GM13976 (cell line): Measurements from ENCODE around the gene AEN.

Experiments used
- DNase-seq: peaks from one replicate; pipeline ENCODE4 v3.0.0; 2012; ENCODE audit warnings: low spot score
- in situ Hi-C: fragments of 300-500 bp; cut with MboI; formaldehyde crosslinking; loops from one replicate; pipeline ENCODE4 v1.12.0; 2022; ENCODE audit warnings: low sequenced_read_pairs, mixed read lengths, inconsistent platforms; ENCODE audit not compliant: unreplicated experiment
- TF ChIP-seq, protein P1 (sequence below): IDR thresholded peaks from 2 replicates; pipeline ENCODE4 v1.5.1; 2012; ENCODE audit warnings: borderline replicate concordance, mild to moderate bottlenecking; ENCODE audit not compliant: insufficient read depth; ENCODE audit errors: extremely low read depth, missing control alignments, control extremely low read depth

Gene AEN

DNA sequence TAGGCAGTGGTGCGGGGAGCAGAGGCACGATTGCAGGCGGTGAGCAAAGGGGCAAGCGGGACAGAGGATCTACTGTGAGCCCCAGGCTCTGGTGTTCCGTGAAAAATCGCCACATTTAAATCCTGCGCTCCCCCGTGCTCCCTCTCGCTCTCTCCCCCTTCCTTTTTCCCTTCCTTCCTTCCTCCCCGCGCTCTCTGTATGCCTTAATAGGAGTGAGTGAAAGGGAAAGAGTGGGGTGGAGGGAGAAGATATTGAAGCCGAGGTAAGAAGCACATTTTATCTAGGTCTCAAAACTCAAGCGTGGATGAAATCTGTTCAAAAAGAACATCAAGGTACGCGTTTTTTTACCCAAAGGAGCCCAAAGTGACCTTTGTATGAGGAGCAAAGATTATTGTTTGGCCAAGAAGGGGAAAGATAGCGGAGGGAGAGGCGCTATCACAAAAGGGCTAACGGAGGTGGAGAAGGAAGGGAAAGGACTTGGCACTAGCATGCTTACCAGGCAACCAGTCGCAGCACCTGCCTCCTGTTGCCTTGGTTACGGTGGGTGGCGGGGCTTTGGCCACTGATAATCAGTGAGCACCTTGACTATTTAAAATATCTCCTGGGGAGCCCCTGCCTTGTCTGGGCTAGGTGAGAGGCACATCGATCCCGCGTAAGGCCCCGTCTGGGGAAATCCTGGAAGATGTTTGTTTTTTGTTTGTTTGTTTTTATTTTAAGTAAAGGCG lies 14.9 kb upstream of the AEN start:
- in situ Hi-C loops: no loop called here
- TF ChIP-seq, protein P1, sequence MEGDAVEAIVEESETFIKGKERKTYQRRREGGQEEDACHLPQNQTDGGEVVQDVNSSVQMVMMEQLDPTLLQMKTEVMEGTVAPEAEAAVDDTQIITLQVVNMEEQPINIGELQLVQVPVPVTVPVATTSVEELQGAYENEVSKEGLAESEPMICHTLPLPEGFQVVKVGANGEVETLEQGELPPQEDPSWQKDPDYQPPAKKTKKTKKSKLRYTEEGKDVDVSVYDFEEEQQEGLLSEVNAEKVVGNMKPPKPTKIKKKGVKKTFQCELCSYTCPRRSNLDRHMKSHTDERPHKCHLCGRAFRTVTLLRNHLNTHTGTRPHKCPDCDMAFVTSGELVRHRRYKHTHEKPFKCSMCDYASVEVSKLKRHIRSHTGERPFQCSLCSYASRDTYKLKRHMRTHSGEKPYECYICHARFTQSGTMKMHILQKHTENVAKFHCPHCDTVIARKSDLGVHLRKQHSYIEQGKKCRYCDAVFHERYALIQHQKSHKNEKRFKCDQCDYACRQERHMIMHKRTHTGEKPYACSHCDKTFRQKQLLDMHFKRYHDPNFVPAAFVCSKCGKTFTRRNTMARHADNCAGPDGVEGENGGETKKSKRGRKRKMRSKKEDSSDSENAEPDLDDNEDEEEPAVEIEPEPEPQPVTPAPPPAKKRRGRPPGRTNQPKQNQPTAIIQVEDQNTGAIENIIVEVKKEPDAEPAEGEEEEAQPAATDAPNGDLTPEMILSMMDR: no peak

DNA sequence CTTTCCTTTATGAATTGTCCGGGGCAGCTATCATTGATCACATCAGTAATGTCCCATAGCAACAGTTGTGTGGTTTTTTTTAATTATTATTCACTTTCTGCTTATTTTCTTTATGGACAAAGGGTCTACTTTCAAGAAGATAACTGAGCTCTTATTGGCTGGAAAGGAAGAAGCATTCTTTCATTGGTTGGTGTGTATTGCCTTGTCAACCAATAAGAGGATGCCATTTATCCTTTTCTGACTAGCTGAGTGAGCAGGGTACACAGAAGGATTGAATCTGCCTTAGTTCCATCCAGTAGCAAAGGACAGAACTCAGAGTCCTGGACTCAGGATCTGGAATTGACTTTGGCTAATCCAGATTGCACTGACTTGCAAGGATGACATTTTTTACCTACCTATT lies 13.2 kb upstream of the AEN start:
- in situ Hi-C loops: no loop called here
- DNase-seq: no peak
- TF ChIP-seq, protein P1: no peak

More for the DNA sequence above, 14.9 kb upstream of the AEN start:
- no peak for DNase-seq

DNA sequence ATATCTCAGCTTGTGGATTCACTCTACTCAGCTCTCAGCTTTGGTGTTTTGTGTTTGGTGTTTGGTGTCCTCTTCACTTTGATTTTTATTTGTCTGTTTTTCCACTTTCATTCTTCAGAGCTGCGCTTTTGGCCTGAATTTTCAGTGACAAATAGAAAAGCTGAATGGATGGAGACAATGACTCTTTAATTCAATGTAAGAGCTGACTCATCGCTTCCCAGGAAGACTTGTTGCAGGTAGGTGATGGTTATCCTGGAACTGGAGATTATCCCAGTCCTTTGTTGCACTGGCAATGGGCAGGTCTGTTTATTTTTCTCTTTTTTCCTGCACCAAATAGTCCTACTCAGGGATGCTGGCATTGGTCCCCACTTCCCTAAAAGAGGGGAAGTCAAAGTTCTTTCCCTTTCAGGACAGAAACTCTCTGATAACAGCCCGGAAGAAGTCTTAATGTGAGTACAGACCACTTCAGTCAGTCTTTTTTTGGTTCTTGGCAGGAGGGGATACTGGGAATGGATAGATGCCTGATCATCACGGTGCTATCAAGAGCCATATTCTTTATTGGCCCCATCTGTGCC lies 12.4 kb upstream of the AEN start:
- in situ Hi-C loops: no loop called here
- TF ChIP-seq, protein P1: no peak
- DNase-seq: no peak

DNA sequence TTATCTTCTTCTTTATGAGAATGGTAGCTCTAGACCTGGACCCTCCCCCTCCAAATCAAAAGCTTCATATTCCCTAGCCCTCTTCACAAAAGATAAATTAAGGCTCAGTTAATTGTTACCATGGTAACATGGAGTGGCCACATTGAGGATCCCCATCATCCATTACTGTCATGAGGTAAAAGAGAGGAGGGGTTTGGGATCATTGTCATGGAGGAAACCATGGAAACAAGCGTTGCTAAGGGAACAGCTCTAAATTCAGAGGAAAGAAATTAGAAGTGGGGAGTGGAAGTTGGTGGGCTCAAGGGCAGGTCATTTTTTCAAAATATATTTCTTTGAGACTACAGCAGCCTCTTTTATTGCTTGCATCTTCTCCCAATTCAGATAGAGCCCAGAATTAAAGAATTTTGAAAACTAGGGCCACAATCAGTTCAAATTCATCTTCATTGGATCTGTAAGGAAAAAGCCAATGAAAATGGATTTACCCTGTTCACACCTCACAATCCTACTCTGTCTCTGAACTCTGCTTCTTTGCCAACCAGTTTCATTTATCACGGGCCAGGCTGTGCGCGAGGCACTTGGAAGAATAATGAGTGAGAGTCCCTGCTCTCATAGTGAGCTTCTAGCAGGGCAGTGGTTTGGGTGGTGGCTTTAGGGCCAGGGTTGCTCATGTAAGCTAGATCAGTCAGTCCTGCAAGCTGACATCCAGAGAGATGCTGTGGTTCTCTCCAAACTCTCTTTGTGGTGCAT lies 11.6 kb upstream of the AEN start:
- TF ChIP-seq, protein P1: no peak
- DNase-seq: no peak
- in situ Hi-C loops: no loop called here

DNA sequence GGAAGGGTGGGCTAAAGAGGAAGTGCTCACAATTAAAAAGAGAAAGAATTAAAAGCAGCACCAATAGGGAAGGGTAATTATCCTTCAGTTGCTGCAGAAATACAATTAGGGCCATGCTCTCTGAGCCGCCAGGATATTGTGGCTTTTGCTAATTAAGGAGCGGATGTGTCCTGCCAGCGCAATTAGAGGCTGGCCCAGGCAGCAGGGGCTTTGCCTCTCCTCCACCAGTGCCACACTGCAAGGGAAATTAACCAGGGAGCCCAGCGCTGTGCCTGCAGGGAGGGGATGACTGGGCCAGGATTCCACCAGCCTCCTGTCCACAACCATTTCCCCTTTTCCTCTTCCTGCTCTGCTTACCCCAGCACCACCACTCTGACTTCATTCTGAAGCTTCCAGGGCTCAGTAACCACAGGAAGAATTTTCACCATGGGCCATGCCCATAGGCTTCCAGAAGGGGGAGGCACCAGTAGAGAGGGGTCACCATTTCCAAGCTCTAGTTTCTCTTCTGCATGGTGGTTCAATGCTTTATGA lies 10.4 kb upstream of the AEN start:
- no peak for DNase-seq
- TF ChIP-seq, protein P1: no peak
- in situ Hi-C loops: no loop called here

DNA sequence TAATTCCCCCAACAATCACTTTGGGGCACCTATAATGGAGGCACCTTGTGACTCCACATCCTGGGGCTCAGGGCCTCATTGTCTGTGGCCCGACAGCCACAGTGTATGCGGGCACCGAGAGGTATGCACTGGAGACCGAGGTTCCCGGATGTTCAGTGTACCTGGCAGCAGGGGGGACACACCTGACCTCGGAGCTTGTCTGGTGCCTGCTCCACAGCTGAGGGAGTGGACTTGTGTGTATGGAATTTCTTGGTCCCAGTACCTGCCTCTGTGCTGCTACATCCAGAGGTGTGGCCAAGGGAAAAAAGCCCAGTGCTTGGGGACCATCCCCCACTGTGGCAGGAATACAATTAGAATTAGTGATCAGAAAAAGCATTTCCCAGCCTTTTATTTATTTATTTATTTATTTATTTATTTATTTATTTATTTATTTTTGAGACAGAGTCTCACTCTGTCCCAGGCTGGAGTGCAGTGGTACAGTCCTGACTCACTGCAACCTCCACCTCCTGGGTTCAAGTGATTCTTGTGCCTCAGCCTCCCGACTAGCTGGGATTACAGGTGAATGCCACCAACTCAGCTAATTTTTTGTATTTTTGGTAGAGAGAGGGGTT lies 8.8 kb upstream of the AEN start:
- peak; percentile 6 for DNase-seq
- TF ChIP-seq, protein P1: no peak
- in situ Hi-C loops: no loop called here
